RPMI7951 (cell line): ENCODE measurements around the gene PBRM1. TPM values are rescaled to one million over a fixed set of nuclear protein-coding genes. Genes with fewer than 3 reads are reported as not detected.
A peak's percentile ranks its signal among the peaks of the same experiment; 100 is the strongest.
"Not testable (repeated sequence)": the region's sequence is repeated elsewhere in the genome, so short reads cannot be mapped to it uniquely, and the experiment has no call there.

Source experiments
- DNase-seq: peaks from one replicate; pipeline ENCODE4 v3.0.0-alpha.2; 2012; ENCODE audit warnings: low read depth
- total RNA-seq: library from RNA; depleted of rRNA; stranded (reverse); fragments of >200 nt; shearing (Covaris generic); gene quantifications from 2 replicates; pipeline ENCODE4 v1.2.3, GENCODE V29; 2014; rRNA removed

PBRM1 gene
- 38.9 and 51.4 TPM in 2 replicates for total RNA-seq

GRCh38 chr3:52685709-52686691 is at the start of gene PBRM1, which contains the start of gene GNL3:
PBRM1 (minus strand) TSS chr3:52685913.
GNL3 (plus strand) TSS chr3:52686032; CDS start chr3:52686093, 61 bp downstream.
- DNase-seq, result peak; percentile 95

GRCh38 chr3:52733256-52733891 is 47.7 kb upstream of the PBRM1 start:
- DNase-seq, result no peak

GRCh38 chr3:52731590-52731989 is 45.9 kb upstream of the PBRM1 start:
- DNase-seq, result no peak

GRCh38 chr3:52730681-52731080 is 45.0 kb upstream of the PBRM1 start:
- DNase-seq, result no peak

GRCh38 chr3:52728753-52729152 is 43.0 kb upstream of the PBRM1 start:
- not testable (repeated sequence) for DNase-seq

- DNase-seq, result no peak
Observed at GRCh38 chr3:52724511-52724910, 38.8 kb upstream of the PBRM1 start.

GRCh38 chr3:52723935-52724334 is 38.2 kb upstream of the PBRM1 start:
- DNase-seq, result no peak

- peak; percentile 60 for DNase-seq
Observed at GRCh38 chr3:52722491-52722890, 36.8 kb upstream of the PBRM1 start.

GRCh38 chr3:52721730-52722008 is 36.0 kb upstream of the PBRM1 start:
- DNase-seq, result no peak

- DNase-seq, result peak; percentile 59
Observed at GRCh38 chr3:52721002-52721729, 35.5 kb upstream of the PBRM1 start.

- DNase-seq, result no peak
Observed at GRCh38 chr3:52719618-52720017, 33.9 kb upstream of the PBRM1 start.

- DNase-seq, result no peak
Observed at GRCh38 chr3:52715714-52716305, 30.1 kb upstream of the PBRM1 start.

GRCh38 chr3:52714335-52715302 is 28.9 kb upstream of the PBRM1 start:
- DNase-seq, result no peak

- DNase-seq, result peak; percentile 15
Observed at GRCh38 chr3:52712291-52713212, 26.8 kb upstream of the PBRM1 start.

GRCh38 chr3:52710512-52710911 is 24.8 kb upstream of the PBRM1 start:
- no peak for DNase-seq

- no peak for DNase-seq
Observed at GRCh38 chr3:52707585-52707984, 21.9 kb upstream of the PBRM1 start.

GRCh38 chr3:52705688-52706686 is 20.3 kb upstream of the PBRM1 start, which contains the start of the genes GLT8D1 and SPCS1:
GLT8D1 (minus strand) TSS chr3:52705791; CDS start chr3:52700460, 5,331 bp downstream.
SPCS1 (plus strand) TSS chr3:52706106; CDS start chr3:52706247, 141 bp downstream.
- DNase-seq, result peak; percentile 86

GRCh38 chr3:52705438-52705687 is 19.6 kb upstream of the PBRM1 start:
- no peak for DNase-seq
